ENCODE data around the gene APOL3.
A peak's percentile ranks its signal among the peaks of the same experiment; 100 is the strongest.
"Not testable (repeated sequence)": the region's sequence is repeated elsewhere in the genome, so short reads cannot be mapped to it uniquely, and the experiment has no call there.

Gene APOL3

DNA sequence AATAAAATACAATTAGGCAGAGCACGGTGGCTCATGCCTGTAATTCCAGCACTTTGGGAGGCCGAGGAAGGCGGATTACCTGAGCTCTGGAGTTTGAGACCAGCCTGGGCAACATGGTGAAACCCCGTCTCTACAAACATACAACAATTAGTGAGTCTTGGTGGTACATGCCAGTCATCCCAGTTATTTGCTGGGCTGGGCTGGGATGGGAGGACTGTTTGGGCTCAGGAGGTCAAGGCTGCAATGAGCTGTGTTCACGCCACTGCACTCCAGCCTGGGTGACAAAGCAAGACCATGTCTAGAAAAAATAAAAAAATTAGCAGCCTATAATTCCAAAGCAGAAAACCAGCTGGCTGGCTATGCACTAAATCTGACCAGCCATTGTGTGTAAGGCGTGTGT lies 35.1 kb downstream of the APOL3 start:
- no peak for DNase-seq
- Histone ChIP-seq H3K27ac (no peak overlapping the region), H3K4me3 (ENCODE audit: low read depth, low read length) (no peak overlapping the region), H3K27me3 (replicated peaks) (peaks cover 2% of the 10 kb centered on the region), H3K36me3 (replicated peaks) (no peaks in the 10 kb centered on the region)
- in situ Hi-C loops (cut with HindIII; ENCODE audit: low pct_ligation_motif_present, low sequenced_read_pairs) = no loop called here
- TF ChIP-seq, protein P1, sequence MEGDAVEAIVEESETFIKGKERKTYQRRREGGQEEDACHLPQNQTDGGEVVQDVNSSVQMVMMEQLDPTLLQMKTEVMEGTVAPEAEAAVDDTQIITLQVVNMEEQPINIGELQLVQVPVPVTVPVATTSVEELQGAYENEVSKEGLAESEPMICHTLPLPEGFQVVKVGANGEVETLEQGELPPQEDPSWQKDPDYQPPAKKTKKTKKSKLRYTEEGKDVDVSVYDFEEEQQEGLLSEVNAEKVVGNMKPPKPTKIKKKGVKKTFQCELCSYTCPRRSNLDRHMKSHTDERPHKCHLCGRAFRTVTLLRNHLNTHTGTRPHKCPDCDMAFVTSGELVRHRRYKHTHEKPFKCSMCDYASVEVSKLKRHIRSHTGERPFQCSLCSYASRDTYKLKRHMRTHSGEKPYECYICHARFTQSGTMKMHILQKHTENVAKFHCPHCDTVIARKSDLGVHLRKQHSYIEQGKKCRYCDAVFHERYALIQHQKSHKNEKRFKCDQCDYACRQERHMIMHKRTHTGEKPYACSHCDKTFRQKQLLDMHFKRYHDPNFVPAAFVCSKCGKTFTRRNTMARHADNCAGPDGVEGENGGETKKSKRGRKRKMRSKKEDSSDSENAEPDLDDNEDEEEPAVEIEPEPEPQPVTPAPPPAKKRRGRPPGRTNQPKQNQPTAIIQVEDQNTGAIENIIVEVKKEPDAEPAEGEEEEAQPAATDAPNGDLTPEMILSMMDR (IDR thresholded peaks at IDR 0.05; ENCODE audit: low read depth, low read length, missing control alignments) = no peak

- Histone ChIP-seq H3K36me3 (replicated peaks) (no peaks in the 10 kb centered on the region), H3K27ac (no peak overlapping the region), H3K27me3 (replicated peaks) (no peaks in the 10 kb centered on the region), H3K4me3 (ENCODE audit: low read depth, low read length) (no peak overlapping the region)
- in situ Hi-C loops (cut with HindIII; ENCODE audit: low pct_ligation_motif_present, low sequenced_read_pairs) = no loop called here
- TF ChIP-seq, protein P1 (IDR thresholded peaks at IDR 0.05; ENCODE audit: low read depth, low read length, missing control alignments) = no peak
- DNase-seq = no peak
These were observed 35.9 kb downstream of the APOL3 start for GRCh38 chr22:36124666-36125065.

- peak overlapping the region; percentile 27 for H3K4me3 ChIP-seq (ENCODE audit: low read depth, low read length)
- TF ChIP-seq, protein P1 (IDR thresholded peaks at IDR 0.05; ENCODE audit: low read depth, low read length, missing control alignments) = peak; percentile 97
- in situ Hi-C loops (cut with HindIII; ENCODE audit: low pct_ligation_motif_present, low sequenced_read_pairs) = no loop called here
- DNase-seq = peak; percentile 89
- no peaks in the 10 kb centered on the region for H3K27me3 ChIP-seq (replicated peaks)
- no peaks in the 10 kb centered on the region for H3K36me3 ChIP-seq (replicated peaks)
- H3K27ac ChIP-seq = peak overlapping the region; percentile 12
These were observed 36.6 kb downstream of the APOL3 start for GRCh38 chr22:36123673-36124630.

GRCh38 chr22:36120621-36121351 lies 39.8 kb downstream of the APOL3 start:
- DNase-seq; H3K4me3 ChIP-seq (ENCODE audit: low read depth, low read length); in situ Hi-C loops (cut with HindIII; ENCODE audit: low pct_ligation_motif_present, low sequenced_read_pairs); H3K27me3 ChIP-seq (replicated peaks); H3K36me3 ChIP-seq (replicated peaks); H3K27ac ChIP-seq: not testable (repeated sequence)

GRCh38 chr22:36117053-36117554 lies 43.5 kb downstream of the APOL3 start:
- H3K36me3 ChIP-seq (replicated peaks) = no peaks in the 10 kb centered on the region
- no peaks in the 10 kb centered on the region for H3K27me3 ChIP-seq (replicated peaks)
- TF ChIP-seq, protein P1 (IDR thresholded peaks at IDR 0.05; ENCODE audit: low read depth, low read length, missing control alignments) = no peak
- in situ Hi-C loops (cut with HindIII; ENCODE audit: low pct_ligation_motif_present, low sequenced_read_pairs) = no loop called here
- no peak overlapping the region for H3K27ac ChIP-seq
- H3K4me3 ChIP-seq (ENCODE audit: low read depth, low read length) = no peak overlapping the region
- DNase-seq = no peak

DNA sequence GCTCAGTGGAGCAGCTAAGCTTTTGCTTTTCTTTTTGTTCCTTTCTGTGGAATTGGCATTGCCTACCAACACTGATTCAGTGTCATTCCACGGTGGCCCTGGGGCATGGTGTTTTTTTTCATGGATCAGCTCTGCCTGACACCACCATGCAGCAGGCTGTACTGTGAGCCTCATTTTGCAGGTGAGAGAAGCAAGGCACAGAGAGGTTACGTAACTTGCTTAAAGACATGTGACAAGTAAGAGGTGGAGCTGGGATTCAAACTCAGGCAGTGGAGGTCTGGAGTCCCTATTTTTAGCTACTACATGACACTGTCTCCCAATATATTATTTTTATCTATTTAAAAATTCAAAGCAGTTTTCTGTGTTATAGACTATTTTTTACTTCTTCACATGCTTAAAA lies 44.4 kb downstream of the APOL3 start:
- H3K27ac ChIP-seq = no peak overlapping the region

More for the DNA sequence above, 44.4 kb downstream of the APOL3 start:
- Histone ChIP-seq H3K36me3 (replicated peaks) (no peaks in the 10 kb centered on the region), H3K27me3 (replicated peaks) (no peaks in the 10 kb centered on the region), H3K4me3 (ENCODE audit: low read depth, low read length) (no peak overlapping the region)
- TF ChIP-seq, protein P1 (IDR thresholded peaks at IDR 0.05; ENCODE audit: low read depth, low read length, missing control alignments) = no peak
- no peak for DNase-seq
- in situ Hi-C loops (cut with HindIII; ENCODE audit: low pct_ligation_motif_present, low sequenced_read_pairs) = no loop called here

All from brain microvascular endothelial cell (primary cell).